Erythroblast (primary cell): ENCODE results near the gene FBLIM1.

Source experiments
- GATA1 ChIP-seq: IDR thresholded peaks from 2 replicates; pipeline ENCODE4 v1.6.1; 2011; ENCODE audit warnings: low read depth, mild to moderate bottlenecking, control low read depth, low read length, moderate library complexity
- POLR2A ChIP-seq: IDR thresholded peaks from 2 replicates; pipeline ENCODE4 v1.6.1; 2011; ENCODE audit warnings: mild to moderate bottlenecking, low read length

- TF ChIP-seq POLR2A (no peak), GATA1 (no peak)
Measured at GRCh38 chr1:15804060-15804459, 45.5 kb downstream of the FBLIM1 start.
